Measurements from ENCODE around the gene KRT33A.
"Not testable (repeated sequence)": the region's sequence is repeated elsewhere in the genome, so short reads cannot be mapped to it uniquely, and the experiment has no call there.

Gene KRT33A

DNA sequence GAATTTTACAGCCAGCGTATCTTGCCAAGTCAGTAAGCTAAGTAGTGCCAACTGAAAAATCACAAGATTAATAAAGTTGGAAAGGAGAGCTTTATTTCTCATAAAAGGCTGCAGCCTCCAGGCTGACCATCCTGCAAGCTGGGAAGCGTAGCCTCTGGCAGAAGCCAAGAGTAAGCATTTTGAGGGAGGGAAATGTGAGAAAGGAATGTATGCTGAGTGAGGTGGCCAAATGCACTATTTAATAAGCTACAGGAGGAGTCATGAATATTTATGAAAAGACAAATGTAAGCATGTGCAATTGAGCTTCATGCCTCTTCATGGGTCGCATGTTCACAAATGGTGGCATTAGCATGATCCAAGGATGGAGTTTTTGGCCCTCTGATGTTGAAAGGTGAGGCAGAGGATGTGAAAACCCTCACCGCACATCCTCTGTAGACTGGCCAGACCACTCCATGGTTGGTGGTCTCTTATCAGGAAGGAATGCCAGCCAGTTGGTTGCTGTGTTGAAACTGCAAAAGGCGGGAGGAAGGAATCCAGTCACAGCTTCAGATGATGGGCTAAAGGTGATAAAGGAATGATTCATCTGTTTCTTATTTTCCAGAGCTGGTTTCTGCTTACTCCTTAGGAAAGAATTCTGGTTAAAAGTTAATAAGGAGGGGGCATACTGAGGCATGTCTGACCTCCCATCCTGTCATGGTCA, 9.8 kb upstream of the KRT33A start:
- no peak for DNase-seq

DNA sequence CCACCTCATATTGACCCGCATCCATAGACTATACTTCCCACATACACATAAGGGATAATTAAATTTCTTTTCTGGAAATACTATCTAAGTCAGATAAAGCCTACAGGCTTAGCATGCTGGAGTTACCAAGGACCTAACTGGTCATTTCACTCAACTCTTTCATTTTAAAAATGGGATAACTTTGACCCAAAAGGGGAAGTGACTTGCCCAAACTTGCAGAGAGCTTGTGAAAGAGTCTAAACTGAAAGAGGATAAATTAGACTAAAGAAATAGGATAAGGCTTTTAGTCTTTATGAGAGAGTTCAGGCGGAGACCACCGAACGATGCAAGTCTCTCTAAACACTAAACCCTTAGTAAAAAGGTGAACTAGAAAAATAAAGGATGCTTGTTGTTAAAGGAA, 3.9 kb upstream of the KRT33A start:
- DNase-seq = no peak

DNA sequence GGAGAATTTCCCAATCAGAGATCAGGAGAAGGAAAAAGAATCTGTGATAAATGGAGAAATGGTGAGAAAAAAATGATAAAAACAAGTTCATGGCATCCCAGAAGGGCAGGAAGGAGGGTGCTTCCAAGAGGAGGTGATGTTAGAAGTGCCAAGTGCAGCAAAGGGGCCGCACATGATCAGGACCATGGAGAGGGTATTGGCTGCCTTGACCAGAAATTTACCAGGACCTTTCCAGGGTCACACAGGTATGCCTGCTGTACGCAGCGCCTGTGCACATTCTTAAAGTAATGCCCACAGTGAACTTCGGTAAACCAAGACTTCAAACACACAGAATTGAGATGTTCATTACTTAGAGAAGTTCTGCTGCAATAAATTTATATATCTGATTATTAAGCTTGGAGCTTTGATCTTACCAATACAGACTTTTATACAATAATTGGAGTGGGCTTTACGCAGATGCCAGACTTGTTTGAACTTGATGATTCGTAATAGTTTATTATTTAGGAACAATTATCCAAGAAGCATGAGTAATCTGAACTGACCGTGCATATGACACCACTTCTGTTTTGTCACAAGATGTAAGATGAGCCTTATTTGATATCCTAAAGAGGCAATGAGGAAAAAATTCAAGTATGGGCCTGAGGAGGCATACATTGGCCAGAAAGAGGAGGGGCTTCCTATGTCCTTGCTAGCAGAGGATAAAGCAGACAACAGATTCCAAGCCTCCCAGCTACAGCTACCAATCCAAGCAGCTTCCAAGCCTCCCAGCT, 2.2 kb upstream of the KRT33A start:
- DNase-seq = no peak

DNA sequence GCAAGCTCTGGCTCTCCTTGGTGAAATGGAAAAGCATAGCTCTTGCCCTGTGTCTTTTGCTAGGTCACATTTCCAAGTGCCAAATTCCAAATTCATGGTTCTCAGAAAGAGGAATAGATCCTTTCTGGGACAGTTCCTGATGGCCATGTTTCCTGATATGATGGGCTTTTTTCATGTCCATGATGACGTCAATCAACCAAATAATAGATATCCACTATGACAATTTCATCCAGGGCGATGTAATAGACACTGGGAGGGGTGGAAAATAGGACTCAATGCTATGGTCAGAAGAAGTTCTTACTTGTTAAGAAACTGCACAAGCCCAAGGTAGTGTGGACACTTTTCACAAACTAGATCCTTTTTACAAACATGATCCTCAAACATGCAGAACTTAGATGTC, 549 bp upstream of the KRT33A start:
- DNase-seq = no peak

DNA sequence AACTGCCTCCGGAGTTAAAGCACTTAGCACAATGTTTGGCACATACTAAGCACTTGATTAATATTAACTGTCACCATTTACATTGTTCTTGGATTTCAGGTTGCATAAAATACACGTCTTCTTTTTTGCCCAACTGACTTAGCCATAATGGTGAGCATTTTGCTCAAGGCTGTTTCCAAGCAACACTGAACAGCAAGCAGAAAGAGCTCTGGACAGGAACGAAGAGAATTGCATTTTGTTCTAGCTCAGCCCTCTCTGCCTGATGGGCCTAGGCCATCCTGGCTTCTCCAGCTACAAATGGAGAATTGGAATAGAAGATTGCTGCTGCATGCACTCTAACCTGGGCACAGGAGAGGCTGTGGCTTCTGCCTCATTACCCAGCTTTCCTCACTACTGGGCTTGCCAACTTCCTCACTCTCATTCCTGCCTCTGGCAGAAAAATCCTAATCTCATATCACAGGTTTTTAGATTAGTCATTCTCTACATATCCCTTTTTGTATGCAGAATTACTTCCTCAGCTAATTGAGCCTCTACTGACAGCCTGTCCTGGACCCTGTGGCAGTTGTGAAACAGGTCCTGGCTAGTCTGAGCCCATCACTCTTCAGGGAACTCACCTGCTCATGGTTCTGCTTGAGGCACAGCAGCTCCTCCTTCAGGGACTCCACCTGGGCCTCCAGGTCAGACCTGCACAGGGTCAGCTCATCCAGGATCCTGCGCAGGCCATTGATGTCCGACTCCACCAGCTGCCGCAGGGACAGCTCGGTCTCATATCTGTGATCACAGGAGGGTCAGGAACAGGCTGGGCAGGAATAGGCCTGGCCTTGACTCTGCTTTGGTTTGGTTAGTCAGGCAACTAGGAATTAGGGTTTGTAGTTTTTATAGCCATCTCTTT, 2.5 kb downstream of the KRT33A start:
- DNase-seq = no peak

DNA sequence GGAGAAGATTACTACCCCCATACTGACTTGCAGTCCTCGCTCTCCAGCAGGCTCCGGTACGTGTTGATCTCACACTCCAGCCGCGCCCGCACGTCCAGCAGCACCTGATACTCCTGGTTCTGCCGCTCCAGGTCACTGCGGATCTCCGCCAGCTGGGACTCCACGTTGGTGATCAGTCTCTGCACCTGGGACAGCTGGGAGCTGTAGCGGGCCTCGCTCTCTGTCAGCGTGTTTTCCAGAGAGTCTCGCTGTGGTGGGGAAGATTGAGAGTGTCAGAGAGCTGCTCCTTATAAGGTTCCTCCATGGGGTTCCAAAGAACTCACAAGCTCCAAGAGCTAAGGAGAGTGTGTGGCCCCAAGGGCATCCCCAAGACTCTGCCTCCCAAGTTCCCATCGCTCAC, 4.2 kb downstream of the KRT33A start:
- DNase-seq = not testable (repeated sequence)

DNA sequence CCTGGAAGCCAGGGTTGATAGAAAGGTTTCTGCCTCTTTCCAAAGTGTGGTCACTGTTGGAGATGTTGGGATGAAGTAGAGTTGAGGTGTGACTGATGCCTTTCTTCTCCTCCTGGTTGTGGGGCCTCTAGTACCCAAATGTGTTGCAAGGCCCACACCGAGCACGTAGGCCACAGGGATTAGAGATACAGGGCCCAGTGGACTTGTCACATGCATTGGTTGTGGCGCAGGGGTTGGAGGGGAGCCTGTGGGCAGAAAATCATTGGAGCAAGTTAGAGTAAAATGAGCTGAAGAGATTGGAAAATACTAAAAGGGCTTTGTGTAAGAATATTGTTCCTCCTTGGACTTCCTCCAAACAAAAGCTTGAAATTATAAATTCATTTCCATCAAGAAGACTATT, 4.6 kb downstream of the KRT33A start:
- no peak for DNase-seq

DNA sequence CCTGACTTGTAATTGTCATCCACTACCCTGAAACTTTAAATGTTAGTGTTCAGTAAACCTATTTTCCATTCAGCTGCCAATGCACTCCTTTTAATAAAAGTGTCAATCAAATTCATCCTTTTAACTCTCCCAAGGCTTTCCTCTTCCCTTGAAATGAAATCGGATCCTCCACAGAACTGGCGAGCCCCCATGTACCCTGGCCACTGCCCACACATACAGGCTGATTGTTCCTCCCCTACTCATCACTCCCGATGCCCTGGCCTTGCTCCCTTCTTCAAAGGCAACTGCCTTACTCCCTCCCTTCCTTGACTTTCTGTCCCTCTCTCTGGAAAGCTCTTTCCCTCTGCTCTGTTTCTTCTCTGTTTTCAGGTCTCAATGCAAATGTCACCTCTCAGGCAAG, 7.6 kb downstream of the KRT33A start:
- no peak for DNase-seq

DNA sequence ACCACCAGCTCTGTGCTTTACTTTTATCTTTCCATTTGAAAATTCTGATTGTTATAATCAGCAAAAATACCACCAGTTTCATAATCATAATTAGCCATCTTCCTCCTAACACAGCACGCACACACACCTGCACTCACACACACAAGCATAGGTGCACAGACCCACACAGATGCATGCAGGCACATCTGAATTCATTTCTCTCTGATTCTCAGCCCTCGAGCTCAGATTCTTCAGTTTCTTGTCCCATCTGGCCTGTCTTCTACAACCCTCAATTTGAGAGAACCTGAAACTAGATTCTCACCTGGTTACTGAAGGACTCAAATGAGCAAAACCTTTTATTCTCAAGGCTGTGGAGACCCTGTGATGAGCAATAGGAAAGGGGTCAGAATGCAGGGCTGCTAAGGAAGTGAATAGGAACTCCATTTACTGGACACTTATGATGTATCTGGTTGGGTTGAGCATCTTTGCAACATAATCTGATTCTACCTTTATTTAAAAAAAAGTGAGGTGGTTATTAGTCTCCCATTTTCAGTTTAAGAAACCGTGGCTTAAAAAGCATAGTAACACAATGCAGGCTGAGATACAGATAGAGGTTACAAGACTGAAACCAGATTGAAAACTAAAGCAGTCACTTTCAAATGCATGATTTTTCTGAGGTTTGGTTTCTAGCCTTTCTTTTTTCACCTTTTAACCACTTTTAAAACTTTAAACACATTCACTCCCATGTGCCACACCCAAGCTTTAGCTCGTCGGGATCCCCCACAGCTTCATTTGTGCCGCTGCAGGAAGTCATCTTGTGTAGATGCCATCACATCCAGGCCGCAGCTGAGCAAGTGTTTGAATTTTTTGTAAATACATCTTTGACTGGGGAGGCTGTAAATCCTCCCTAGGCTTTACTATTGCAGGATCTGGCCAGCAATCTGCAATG, 9.4 kb downstream of the KRT33A start:
- DNase-seq = no peak

DNA sequence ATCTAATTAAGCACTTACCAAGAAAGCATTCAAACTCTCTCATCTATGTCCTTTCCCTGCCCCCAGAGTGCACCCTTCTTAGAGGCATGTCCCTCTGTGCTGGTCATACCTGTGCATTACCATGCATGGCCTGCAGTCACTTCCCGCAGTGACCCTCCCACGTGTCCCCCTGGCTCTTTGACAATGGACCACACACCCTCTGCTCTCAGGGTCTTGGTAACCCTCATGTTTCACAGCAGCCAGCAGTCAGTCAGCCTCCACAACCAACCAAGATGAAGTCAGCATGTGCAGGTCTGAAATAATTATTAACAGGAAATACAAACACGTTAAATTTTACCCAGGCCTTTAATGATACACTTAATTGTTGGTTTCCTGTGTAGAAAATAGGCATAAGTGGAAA, 10.1 kb downstream of the KRT33A start:
- DNase-seq = no peak

DNA sequence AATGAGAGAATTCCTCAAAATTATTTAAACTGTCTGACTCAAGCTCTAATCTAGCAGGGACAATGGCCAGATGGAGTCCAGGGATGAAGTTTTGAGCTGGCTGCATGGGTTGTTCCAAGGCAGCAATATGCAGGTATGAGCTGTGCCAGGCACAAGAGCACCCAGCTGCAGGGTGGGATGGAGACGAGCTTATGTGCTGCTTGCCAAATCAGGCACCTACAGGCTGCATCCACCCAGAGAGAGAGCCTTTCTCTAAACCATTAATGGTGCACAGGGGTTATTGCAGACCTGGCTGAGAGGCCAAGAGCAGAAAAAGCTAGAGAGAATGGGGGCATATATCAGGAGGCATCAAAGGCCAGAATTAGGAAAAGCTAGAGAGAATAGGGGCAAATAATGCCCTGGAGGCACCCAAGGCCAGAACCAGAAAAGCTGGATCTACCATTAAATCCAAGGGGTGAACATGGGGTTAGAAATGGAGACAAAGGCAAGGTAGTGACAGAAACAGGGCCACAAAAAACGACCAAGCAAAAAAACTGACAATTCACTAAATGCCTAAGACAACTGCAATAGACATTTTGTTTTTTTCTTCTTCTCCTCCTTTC, 11.0 kb downstream of the KRT33A start:
- DNase-seq = no peak

DNA sequence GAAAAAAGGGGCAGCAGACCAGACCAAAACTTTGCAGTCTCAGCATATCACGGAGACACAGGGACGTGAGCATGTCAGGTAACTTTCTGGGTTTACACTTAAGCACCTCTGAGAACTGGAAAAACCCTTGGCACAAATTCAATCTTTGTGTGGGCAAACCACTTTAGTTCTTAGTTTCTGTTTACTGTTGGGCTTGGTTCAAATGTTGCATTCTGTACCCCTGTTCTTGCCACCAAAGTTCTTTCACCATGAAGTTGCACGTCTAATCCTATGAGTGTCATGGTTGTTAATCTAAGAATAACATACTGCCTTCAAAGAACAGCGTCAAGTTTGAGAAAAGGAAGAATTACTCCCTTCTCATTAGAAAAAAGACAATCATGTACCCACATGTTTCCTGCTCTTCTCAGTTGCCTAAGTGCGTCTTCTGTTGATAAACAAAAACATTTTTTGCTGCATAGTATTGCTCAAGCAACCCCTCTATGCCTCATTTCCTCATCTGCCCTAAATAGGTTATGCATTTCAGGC, 11.6 kb downstream of the KRT33A start:
- DNase-seq = no peak

DNA sequence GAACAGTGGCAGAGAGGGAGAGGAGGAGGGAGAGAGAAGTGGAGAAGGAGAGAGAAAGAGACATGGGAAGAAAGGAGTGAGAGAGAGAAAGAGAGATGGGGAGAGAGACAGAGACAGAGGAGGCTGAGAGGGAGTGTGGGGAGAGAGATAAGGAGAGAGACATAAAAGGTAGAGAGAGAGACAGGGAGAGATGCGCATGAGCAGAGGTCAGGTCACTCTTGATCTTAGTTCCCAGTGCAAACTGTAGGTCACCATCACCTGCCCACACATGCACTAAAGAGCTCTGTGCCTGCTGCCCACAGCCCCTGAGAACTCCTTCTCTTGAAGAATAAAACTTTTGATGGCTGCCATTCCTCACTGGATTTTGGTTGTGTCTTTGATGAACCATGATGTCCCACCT, 14.9 kb downstream of the KRT33A start:
- no peak for DNase-seq

DNA sequence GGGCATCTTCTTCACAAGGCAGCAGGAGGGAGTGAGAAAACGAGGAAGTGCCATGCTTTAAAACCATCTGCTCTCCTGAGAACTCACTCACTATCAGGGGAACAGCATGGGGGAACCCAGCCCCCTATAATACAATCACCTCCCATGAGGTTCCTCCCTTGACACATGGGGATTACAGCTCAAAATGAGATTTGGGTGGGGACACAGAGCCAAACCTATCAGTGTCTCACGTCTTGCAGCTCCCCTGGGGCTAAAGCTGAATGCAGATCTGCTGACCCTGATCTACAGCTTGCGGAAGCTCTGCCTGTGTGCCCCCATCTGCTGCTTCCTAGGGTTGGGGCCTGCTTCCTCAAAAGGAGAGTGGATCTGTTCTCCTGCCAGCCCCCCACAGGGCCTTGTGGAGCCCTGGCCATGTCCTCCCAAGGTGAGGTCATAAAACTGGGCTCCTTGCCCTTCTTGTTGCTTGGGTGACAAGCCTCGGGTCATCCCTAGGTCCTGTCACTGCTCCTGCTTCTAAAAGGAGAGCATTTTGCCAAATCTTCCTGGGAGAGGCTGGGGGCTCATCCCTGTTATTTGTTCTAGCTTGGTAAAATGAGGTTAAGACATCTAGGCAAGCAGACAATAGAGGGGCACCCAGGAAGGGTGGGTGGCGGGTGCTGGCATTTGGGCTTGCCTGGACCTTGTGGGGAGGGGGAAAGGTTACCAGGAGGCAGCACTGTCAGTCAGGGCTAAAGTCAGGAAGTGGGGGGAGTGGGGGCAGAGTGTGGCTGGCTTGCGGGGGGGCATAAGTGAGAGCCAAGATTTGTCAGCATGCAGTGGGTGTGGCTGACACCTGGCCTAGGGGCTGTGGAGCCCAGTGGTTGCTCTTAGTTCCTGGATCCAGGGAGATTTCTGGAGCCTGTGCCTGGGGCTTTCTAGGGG, 16.0 kb downstream of the KRT33A start:
- DNase-seq = no peak

DNA sequence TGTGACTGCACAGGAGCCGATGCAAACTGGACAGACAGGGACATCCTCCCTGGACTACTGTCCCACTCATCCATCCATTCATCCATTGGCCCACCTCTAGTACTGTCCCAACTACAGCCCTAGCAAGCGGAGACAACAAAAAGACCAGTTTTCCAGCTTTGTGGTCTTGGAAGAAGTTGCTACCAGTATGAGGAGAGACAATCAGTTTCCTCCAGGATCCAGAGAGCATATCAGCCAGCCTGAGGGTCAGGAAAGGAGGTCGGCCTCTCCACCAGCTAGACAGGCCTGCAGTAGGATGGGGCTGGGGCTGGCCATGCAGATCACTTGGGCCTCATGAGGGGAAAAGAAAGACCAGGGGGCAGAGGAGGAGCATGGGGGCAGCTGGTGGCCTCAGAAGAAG, 16.8 kb downstream of the KRT33A start:
- DNase-seq = no peak

DNA sequence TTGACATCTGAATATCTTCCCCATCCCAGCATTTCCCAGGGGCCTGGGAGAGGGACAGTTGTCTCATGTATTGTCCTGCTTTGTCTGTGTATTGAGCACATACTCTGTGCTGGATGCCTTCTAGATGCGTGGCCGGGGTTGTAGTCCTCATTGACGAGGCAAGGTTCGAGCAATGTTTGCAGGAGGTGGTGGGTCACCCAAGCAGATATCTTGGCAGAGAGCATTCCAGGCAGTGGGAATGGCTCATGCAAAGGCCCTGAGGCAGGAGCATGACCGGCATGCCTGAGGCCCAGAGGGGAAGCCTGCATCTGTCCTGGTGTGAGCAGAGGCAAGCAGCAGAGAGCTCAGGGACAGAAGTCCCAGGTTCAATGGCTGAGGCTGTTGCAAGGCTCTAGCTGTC, 17.5 kb downstream of the KRT33A start:
- DNase-seq = no peak

DNA sequence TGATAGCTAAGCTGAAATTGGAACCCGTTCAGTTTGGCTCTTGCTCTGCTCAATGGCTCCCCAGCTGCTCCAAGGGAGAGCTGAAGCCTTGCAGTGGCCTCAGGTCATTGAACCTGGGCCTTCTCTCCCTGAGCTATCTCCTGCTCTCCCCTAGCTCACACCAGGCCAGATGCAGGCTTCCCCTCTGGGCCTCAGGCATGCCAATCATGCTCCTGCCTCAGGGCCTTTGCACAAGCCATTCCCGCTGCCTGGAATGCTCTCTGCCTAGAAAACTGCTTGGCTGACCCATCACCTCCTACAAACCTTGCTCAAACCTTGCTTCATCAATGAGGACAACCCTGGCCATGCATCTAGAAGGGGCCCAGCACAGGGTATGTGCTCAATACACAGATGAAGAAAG, 18.4 kb downstream of the KRT33A start:
- no peak for DNase-seq

DNA sequence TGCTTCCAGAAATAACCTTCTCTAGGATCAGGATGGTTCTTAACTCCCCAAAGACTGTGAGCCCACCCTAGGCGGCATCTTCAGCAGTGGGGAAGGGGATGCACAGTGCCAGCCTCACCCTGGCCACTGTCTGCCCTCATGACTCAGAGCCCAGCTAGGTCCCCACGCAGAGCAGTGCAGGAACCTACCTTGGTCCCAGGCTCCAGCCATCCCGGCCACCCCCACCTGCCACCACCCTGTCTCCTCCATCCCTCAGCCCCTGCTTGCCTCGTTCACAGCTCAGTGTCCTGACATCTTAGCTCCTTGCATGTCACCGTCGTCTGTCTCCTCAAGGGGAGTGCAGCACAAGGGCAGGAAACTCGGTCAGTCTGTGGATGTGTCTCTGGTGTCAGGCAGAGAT, 19.0 kb downstream of the KRT33A start:
- DNase-seq = no peak

DNA sequence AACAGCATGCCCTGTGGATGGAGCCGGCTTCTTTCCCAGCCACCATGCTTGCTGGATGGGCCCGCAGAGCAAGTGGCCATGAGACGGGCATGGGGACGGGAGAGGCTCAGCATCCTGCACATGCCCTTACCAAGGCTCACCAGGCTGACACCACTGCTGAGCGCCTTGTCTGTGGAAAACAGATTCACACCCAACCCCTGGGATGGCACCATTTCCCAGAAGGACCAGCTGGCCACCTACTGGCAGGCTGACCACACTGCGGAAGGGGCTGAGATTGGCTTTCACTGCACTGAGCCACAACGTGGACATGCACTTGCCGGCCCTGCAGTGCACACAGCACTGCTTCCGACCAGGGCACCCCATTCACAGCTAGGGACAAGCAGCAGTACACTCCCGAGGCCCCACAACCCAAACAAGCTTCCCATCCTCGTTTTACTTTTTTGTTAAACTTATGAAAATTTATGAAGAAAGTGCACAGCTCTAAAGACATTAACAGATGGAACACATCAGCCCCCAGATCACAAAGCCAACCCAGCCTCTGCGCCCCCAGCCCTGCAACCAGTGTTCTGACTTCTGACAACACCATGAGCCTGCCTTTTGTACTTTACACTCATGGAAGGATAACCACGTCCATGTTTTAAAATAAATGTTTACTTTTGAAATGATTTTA, 21.2 kb downstream of the KRT33A start:
- no peak for DNase-seq

DNA sequence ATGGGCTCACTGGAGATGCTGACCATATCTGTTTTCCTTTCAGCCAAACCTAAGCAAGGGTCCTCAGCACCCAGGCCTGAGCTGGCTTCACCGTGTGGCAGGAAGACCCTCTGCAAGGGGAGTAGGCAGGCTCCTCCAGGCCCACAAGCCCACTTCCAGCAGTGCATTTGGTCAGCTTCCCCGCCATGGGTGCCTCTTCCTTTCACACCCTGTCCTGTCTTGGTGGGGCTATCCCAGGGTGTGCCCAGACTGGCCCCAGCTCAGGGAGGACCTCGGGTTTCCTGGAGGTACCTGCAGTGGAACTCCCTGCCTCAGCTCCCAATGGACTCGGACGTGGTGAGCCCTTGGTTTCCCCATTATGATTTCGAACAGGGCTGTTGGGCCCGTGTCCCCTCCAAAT, 22.4 kb downstream of the KRT33A start:
- DNase-seq = no peak
